Lower lobe of right lung (tissue), 2 donors: ENCODE measurements around the gene SLC35F3. TPM values are rescaled to one million over a fixed set of nuclear protein-coding genes. Genes with fewer than 3 reads are reported as not detected.
"Not testable (repeated sequence)": the region's sequence is repeated elsewhere in the genome, so short reads cannot be mapped to it uniquely, and the experiment has no call there.

Experiments used
- ATAC-seq, 2 donors: fragments of 200-7000 bp; cut with Tn5 transposase; one replicate each; pipeline ENCODE4 v1.9.1; 2020 to 2022; ENCODE audit warnings: mild to moderate bottlenecking in 2 of 2, moderate library complexity in 2 of 2
- DNase-seq: peaks from one replicate; pipeline ENCODE4 v3.0.0-alpha.2; 2020
- H3K27ac ChIP-seq: fragments of 200-600 bp; one replicate; pipeline ENCODE4 v1.8.0; 2022
- H3K27me3 ChIP-seq: fragments of 200-600 bp; one replicate; pipeline ENCODE4 v1.8.0; 2022; ENCODE audit warnings: low read depth
- H3K36me3 ChIP-seq: fragments of 200-600 bp; one replicate; pipeline ENCODE4 v1.8.0; 2022; ENCODE audit warnings: mild to moderate bottlenecking
- H3K4me1 ChIP-seq: fragments of 200-600 bp; one replicate; pipeline ENCODE4 v1.8.0; 2022
- H3K4me3 ChIP-seq: fragments of 200-600 bp; one replicate; pipeline ENCODE4 v1.8.0; 2022; ENCODE audit warnings: mild to moderate bottlenecking
- H3K9me3 ChIP-seq: fragments of 200-600 bp; one replicate; pipeline ENCODE4 v1.8.0; 2022
- CTCF ChIP-seq: fragments of 200-600 bp; IDR thresholded peaks from one replicate; pipeline ENCODE4 v1.8.0; 2022; ENCODE audit warnings: antibody characterized with exemption, mild to moderate bottlenecking
- intact Hi-C: fragments of 100-400 bp; cut with DNase I; formaldehyde crosslinking; loops from one replicate; pipeline ENCODE4 v1.11.0; 2022
- total RNA-seq: library from RNA; stranded (reverse); fragmentation: NEBNext Ultra II Directional; extraction: Animal tissue kit (Norgen Biotek cat#: 25700); gene quantifications from one replicate; pipeline ENCODE4 v1.2.1, GENCODE V29; 2021
- donor health status: DM: no; HTN: yes; CAD: no; lungs with severe emphysema.

The SLC35F3 gene
- total RNA-seq, 1 donor from 2014 or later: 0.41 TPM

DNA sequence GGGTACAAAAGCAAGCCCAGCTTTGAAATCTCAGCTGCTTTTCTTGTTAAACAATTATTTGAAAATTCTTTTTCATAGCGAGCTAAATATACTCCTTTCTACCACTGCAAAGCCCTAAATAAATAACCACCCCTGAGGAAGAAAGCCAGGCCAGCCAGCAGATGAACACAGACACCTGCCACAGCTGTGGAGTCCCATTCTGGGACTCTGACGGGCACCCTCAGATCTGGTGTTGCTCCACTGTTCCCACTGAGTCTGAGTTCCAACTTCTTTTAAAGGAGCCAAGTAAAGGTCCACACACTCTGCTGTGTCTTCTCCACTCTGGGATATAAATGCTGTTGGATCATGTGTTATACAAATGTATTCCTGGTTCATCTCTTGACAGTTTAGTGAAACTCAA, 391.1 kb downstream of the SLC35F3 start:
- Histone ChIP-seq H3K27ac (no peak overlapping the region), H3K36me3 (no peaks in the 10 kb centered on the region), H3K4me3 (no peak overlapping the region), H3K4me1 (no peaks in the 10 kb centered on the region), H3K9me3 (no peaks in the 10 kb centered on the region), H3K27me3 (peaks cover 7% of the 10 kb centered on the region)
- ATAC-seq (no peak), DNase-seq (no peak)
- intact Hi-C loops: no loop called here
- TF ChIP-seq CTCF: no peak

- TF ChIP-seq CTCF: no peak
- ATAC-seq (no peak), DNase-seq (no peak)
- intact Hi-C loops: no loop called here
- no peaks in the 10 kb centered on the region for H3K9me3 ChIP-seq
- H3K27me3 ChIP-seq: peaks cover 7% of the 10 kb centered on the region
- H3K4me3 ChIP-seq: no peak overlapping the region
- no peaks in the 10 kb centered on the region for H3K36me3 ChIP-seq
- H3K27ac ChIP-seq: no peak overlapping the region
- H3K4me1 ChIP-seq: no peaks in the 10 kb centered on the region
These were observed 392.0 kb downstream of the SLC35F3 start for GRCh38 chr1:234296496-234296895.

DNA sequence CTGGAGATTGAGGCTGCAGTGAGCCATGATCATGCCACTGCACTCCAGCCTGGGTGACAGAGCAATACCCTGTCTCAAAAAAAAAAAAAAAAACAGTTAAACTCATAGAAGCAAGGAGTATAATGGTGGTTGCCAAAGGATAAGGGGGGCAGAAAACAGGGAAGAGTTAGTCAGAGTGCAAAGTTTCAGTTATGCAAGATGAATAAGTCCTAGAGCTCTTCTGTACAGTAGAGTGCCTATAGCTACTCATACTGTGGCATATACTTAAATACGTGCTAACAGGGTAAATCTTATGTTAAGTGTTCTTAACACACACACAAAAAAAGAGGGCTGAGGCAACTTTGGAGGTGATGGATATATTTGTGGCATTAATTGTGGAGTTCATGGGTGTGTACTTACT, 393.2 kb downstream of the SLC35F3 start:
- H3K27me3 ChIP-seq: peaks cover 7% of the 10 kb centered on the region
- ATAC-seq (no peak), DNase-seq (no peak)
- no peak for TF ChIP-seq CTCF
- no peaks in the 10 kb centered on the region for H3K4me1 ChIP-seq
- intact Hi-C loops: no loop called here
- H3K9me3 ChIP-seq: no peaks in the 10 kb centered on the region
- no peaks in the 10 kb centered on the region for H3K36me3 ChIP-seq
- H3K27ac ChIP-seq: no peak overlapping the region
- H3K4me3 ChIP-seq: no peak overlapping the region

- ATAC-seq: no peak
- no peak for DNase-seq
- Histone ChIP-seq H3K27ac (no peak overlapping the region), H3K36me3 (no peaks in the 10 kb centered on the region), H3K4me1 (no peaks in the 10 kb centered on the region), H3K27me3 (peaks cover 3% of the 10 kb centered on the region), H3K4me3 (no peak overlapping the region), H3K9me3 (no peaks in the 10 kb centered on the region)
- no peak for TF ChIP-seq CTCF
- intact Hi-C loops: no loop called here
These were observed 395.6 kb downstream of the SLC35F3 start for GRCh38 chr1:234300096-234300495.

GRCh38 chr1:234301663-234302062, 397.2 kb downstream of the SLC35F3 start:
- H3K9me3 ChIP-seq, DNase-seq, intact Hi-C loops, H3K4me1 ChIP-seq, ATAC-seq, H3K27me3 ChIP-seq, H3K36me3 ChIP-seq, H3K27ac ChIP-seq, H3K4me3 ChIP-seq: not testable (repeated sequence)

DNA sequence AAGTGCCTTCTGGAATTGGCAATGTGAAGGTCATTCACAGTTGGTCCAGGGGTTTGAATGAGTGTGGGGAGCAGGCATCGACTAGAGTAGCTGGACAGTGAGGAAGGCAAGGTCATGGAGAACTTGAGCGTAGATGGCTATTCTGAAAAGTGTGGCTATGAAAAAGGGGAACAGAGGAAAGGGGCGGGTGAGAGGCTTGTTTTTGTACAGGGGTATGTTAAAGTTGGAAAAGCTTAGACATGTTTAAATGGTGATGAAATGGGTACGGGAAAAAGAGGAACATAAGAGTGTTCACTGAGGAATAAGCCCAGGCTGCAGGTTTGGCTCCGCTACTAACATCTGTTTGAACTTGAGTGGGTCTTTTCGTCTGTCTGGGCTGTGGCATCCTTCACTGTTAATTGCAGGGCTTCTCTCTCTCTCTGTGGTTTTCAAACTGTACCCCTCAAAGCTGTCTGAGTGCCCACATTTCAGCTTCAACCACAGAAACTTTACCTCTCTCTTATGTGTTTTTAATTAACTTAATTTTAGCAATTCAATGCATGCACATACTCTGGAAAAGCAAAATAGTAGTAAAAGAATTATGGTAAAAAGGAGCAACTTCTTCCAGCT, 398.0 kb downstream of the SLC35F3 start:
- no peak for TF ChIP-seq CTCF
- Histone ChIP-seq H3K27ac (no peak overlapping the region), H3K36me3 (no peaks in the 10 kb centered on the region), H3K4me1 (no peaks in the 10 kb centered on the region), H3K9me3 (no peaks in the 10 kb centered on the region), H3K27me3 (no peaks in the 10 kb centered on the region), H3K4me3 (no peak overlapping the region)
- intact Hi-C loops: no loop called here
- DNase-seq (no peak), ATAC-seq (no peak)
